ENCODE measurements around the gene GALNT2. TPM values are rescaled to one million over a fixed set of nuclear protein-coding genes. Genes with fewer than 3 reads are reported as not detected.

Gene GALNT2
- total RNA-seq, 1 experiment from 2014 or later, result 114 TPM

GRCh38 chr1:230147253-230148125 lies 80.5 kb downstream of the GALNT2 start:
- Mint-ChIP-seq H3K4me3 (ENCODE audit: unreplicated experiment) (no peak overlapping the region), H3K27ac (ENCODE audit: low read depth, unreplicated experiment) (no peak overlapping the region), H3K9me3 (ENCODE audit: unreplicated experiment) (no peaks in the 10 kb centered on the region), H3K27me3 (ENCODE audit: insufficient read depth, unreplicated experiment) (no peaks in the 10 kb centered on the region), H3K36me3 (ENCODE audit: insufficient read depth, unreplicated experiment) (no peaks in the 10 kb centered on the region), H3K4me1 (ENCODE audit: insufficient read depth, unreplicated experiment) (peaks cover 16% of the 10 kb centered on the region)
- ChIA-PET POLR2A (interaction anchor here (0.6 kb wide), 1 partner anchor 51 kb away, joined by 4 read pairs; no protein-coding TSS in a partner anchor), CTCF (interaction anchor here (0.6 to 1.4 kb wide), 4 partner anchors 14 to 508 kb away, joined by 3 to 6 read pairs (median 3); no protein-coding TSS in a partner anchor)
- intact Hi-C loops (cut with micrococcal nuclease), result no loop called here
- BruUV-seq (replicated peaks), result no TSS peak
- TF ChIP-seq, protein P1, sequence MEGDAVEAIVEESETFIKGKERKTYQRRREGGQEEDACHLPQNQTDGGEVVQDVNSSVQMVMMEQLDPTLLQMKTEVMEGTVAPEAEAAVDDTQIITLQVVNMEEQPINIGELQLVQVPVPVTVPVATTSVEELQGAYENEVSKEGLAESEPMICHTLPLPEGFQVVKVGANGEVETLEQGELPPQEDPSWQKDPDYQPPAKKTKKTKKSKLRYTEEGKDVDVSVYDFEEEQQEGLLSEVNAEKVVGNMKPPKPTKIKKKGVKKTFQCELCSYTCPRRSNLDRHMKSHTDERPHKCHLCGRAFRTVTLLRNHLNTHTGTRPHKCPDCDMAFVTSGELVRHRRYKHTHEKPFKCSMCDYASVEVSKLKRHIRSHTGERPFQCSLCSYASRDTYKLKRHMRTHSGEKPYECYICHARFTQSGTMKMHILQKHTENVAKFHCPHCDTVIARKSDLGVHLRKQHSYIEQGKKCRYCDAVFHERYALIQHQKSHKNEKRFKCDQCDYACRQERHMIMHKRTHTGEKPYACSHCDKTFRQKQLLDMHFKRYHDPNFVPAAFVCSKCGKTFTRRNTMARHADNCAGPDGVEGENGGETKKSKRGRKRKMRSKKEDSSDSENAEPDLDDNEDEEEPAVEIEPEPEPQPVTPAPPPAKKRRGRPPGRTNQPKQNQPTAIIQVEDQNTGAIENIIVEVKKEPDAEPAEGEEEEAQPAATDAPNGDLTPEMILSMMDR (IDR thresholded peaks at IDR 0.05; ENCODE audit: unreplicated experiment), result no peak
- DNase-seq (ENCODE audit: unreplicated experiment), result no peak

GRCh38 chr1:230148126-230148652 lies 81.2 kb downstream of the GALNT2 start:
- ChIA-PET POLR2A (interaction anchor here (0.6 kb wide), 1 partner anchor 50 kb away, joined by 4 read pairs; no protein-coding TSS in a partner anchor), CTCF (interaction anchor here (0.6 to 0.7 kb wide), 5 partner anchors 14 to 507 kb away, joined by 3 to 6 read pairs (median 3); no protein-coding TSS in a partner anchor)
- no peak for DNase-seq (ENCODE audit: unreplicated experiment)
- H3K9me3 Mint-ChIP-seq (ENCODE audit: unreplicated experiment), result no peaks in the 10 kb centered on the region
- peaks cover 16% of the 10 kb centered on the region for H3K4me1 Mint-ChIP-seq (ENCODE audit: insufficient read depth, unreplicated experiment)
- H3K4me3 Mint-ChIP-seq (ENCODE audit: unreplicated experiment), result no peak overlapping the region
- intact Hi-C loops (cut with micrococcal nuclease), result no loop called here
- no peaks in the 10 kb centered on the region for H3K27me3 Mint-ChIP-seq (ENCODE audit: insufficient read depth, unreplicated experiment)
- no peaks in the 10 kb centered on the region for H3K36me3 Mint-ChIP-seq (ENCODE audit: insufficient read depth, unreplicated experiment)
- BruUV-seq (replicated peaks), result no TSS peak
- TF ChIP-seq, protein P1 (IDR thresholded peaks at IDR 0.05; ENCODE audit: unreplicated experiment), result no peak
- H3K27ac Mint-ChIP-seq (ENCODE audit: low read depth, unreplicated experiment), result no peak overlapping the region

- ChIA-PET POLR2A (no interaction called here), CTCF (interaction anchor here (0.6 to 0.7 kb wide), 4 partner anchors 15 to 927 kb away, joined by 3 to 4 read pairs (median 3); no protein-coding TSS in a partner anchor)
- Mint-ChIP-seq H3K27ac (ENCODE audit: low read depth, unreplicated experiment) (no peak overlapping the region), H3K4me1 (ENCODE audit: insufficient read depth, unreplicated experiment) (peaks cover 21% of the 10 kb centered on the region), H3K36me3 (ENCODE audit: insufficient read depth, unreplicated experiment) (no peaks in the 10 kb centered on the region), H3K9me3 (ENCODE audit: unreplicated experiment) (no peaks in the 10 kb centered on the region), H3K27me3 (ENCODE audit: insufficient read depth, unreplicated experiment) (no peaks in the 10 kb centered on the region), H3K4me3 (ENCODE audit: unreplicated experiment) (no peak overlapping the region)
- DNase-seq (ENCODE audit: unreplicated experiment), result no peak
- intact Hi-C loops (cut with micrococcal nuclease), result no loop called here
- no TSS peak for BruUV-seq (replicated peaks)
- TF ChIP-seq, protein P1 (IDR thresholded peaks at IDR 0.05; ENCODE audit: unreplicated experiment), result no peak
Measured at GRCh38 chr1:230148768-230149469, 81.9 kb downstream of the GALNT2 start.
